HepG2 (cell line): ENCODE results near the gene CORO1C. TPM values are rescaled to one million over a fixed set of nuclear protein-coding genes. Genes with fewer than 3 reads are reported as not detected.

Source experiments
- BORCS8-MEF2B ChIP-seq: sonication (generic); formaldehyde crosslinking; IDR thresholded peaks from 2 replicates; pipeline ENCODE4 v1.8.0; 2022; ENCODE audit warnings: mild to moderate bottlenecking, missing genetic modification reagents
- BRD4 ChIP-seq: sonication (generic); formaldehyde crosslinking; IDR thresholded peaks from 2 replicates; pipeline ENCODE4 v1.4.0; 2020; ENCODE audit warnings: missing genetic modification reagents
- CC2D1A ChIP-seq: sonication (generic); formaldehyde crosslinking; IDR thresholded peaks from 2 replicates; pipeline ENCODE4 v1.8.1; 2023; ENCODE audit warnings: mild to moderate bottlenecking, missing genetic modification reagents
- ELF3 ChIP-seq: IDR thresholded peaks from 2 replicates; pipeline ENCODE4 v1.6.1; 2016; ENCODE audit warnings: missing genetic modification reagents, missing compliant biosample characterization
- EP300 ChIP-seq, 3 experiments: sonication (generic) in 1 of 3; formaldehyde crosslinking in 1 of 3; IDR thresholded peaks; 2 replicates each; pipeline versions ENCODE4 v1.5.1 to v1.6.1; 2011 to 2020; ENCODE audit warnings: low read depth in 2 of 3, low read length in 2 of 3, borderline replicate concordance in 1 of 3, improper control_type of control experiment in 1 of 3, mild to moderate bottlenecking in 1 of 3, missing genetic modification reagents in 1 of 3, moderate library complexity in 1 of 3
- KLF12 ChIP-seq: sonication (generic); formaldehyde crosslinking; IDR thresholded peaks from 2 replicates; pipeline ENCODE4 v1.4.0; 2020; ENCODE audit warnings: missing genetic modification reagents, borderline replicate concordance
- MIXL1 ChIP-seq: IDR thresholded peaks from 2 replicates; pipeline ENCODE4 v1.6.1; 2016
- NCOA2 ChIP-seq: sonication (generic); formaldehyde crosslinking; IDR thresholded peaks from 2 replicates; pipeline ENCODE4 v1.8.0; 2022; ENCODE audit warnings: inconsistent platforms
- NR2C2 ChIP-seq: sonication (generic); formaldehyde crosslinking; IDR thresholded peaks from 2 replicates; pipeline ENCODE4 v1.4.0; 2020; ENCODE audit warnings: missing genetic modification reagents, mild to moderate bottlenecking, moderate library complexity, borderline replicate concordance
- PCBP2 ChIP-seq: fragments of 200-400 bp; formaldehyde crosslinking; optimal IDR thresholded peaks from 2 replicates; pipeline ENCODE3; 2018; ENCODE audit warnings: low read length, low read depth; ENCODE audit not compliant: poor library complexity, severe bottlenecking
- RCOR2 ChIP-seq: IDR thresholded peaks from 2 replicates; pipeline ENCODE4 v1.6.1; 2016; ENCODE audit warnings: missing biosample characterization, missing genetic modification reagents
- SALL1 ChIP-seq: sonication (generic); formaldehyde crosslinking; IDR thresholded peaks from 2 replicates; pipeline ENCODE4 v1.8.0; 2022; ENCODE audit warnings: mild to moderate bottlenecking, missing genetic modification reagents
- SIN3B ChIP-seq: fragments of 150-350 bp; IDR thresholded peaks from 2 replicates; pipeline ENCODE4 v1.6.1; 2014; ENCODE audit warnings: low read length
- TEAD2 ChIP-seq: sonication (generic); formaldehyde crosslinking; IDR thresholded peaks from 2 replicates; pipeline ENCODE4 v1.9.0; 2021; ENCODE audit warnings: missing genetic modification reagents
- THRA ChIP-seq: sonication (generic); formaldehyde crosslinking; IDR thresholded peaks from 2 replicates; pipeline ENCODE4 v1.4.0; 2020; ENCODE audit warnings: missing genetic modification reagents, borderline replicate concordance
- U2AF2 ChIP-seq: fragments of 200-400 bp; formaldehyde crosslinking; IDR thresholded peaks from 2 replicates; pipeline ENCODE4 v1.6.1; 2017; ENCODE audit warnings: low read depth, mild to moderate bottlenecking, low read length
- ZBTB43 ChIP-seq: sonication (generic); formaldehyde crosslinking; conservative IDR thresholded peaks from 2 replicates; pipeline ENCODE4 v1.4.0; 2020; ENCODE audit warnings: missing genetic modification reagents
- ZNF101 ChIP-seq: sonication (generic); formaldehyde crosslinking; IDR thresholded peaks from 2 replicates; pipeline ENCODE4 v1.4.0; 2020; ENCODE audit warnings: mild to moderate bottlenecking, low read depth, missing genetic modification reagents, borderline replicate concordance
- ZNF33B ChIP-seq: sonication (generic); formaldehyde crosslinking; IDR thresholded peaks from 2 replicates; pipeline ENCODE4 v1.5.1; 2020; ENCODE audit warnings: mild to moderate bottlenecking, missing genetic modification reagents
- ZNF598 ChIP-seq: sonication (generic); formaldehyde crosslinking; IDR thresholded peaks from 2 replicates; pipeline ENCODE4 v1.5.1; 2020; ENCODE audit warnings: mild to moderate bottlenecking, missing genetic modification reagents, borderline replicate concordance
- ZNF775 ChIP-seq: sonication (generic); formaldehyde crosslinking; IDR thresholded peaks from 2 replicates; pipeline ENCODE4 v1.4.0; 2020; ENCODE audit warnings: missing genetic modification reagents, mild to moderate bottlenecking, moderate library complexity, borderline replicate concordance
- ZNF788 ChIP-seq: sonication (generic); formaldehyde crosslinking; IDR thresholded peaks from 2 replicates; pipeline ENCODE4 v1.5.0; 2020; ENCODE audit warnings: mild to moderate bottlenecking, missing genetic modification reagents, borderline replicate concordance
- polyA plus RNA-seq, 8 experiments: library from polyadenylated mRNA; depleted of rRNA in 3 of 8; stranded (reverse) in 7 of 8; unstranded in 1 of 8; fragments of >200 nt; fragmentation: Illumina TruSeq in 4 of 8; extraction: Trizol in 4 of 8; gene quantifications; 2 replicates each; pipeline versions ENCODE4 v1.2.1 to v1.2.3, GENCODE V29; 2011 to 2016; ENCODE audit warnings: low read depth in 4 of 8, missing spikeins in 1 of 8, mixed read lengths in 1 of 8; ENCODE audit not compliant: insufficient read depth in 1 of 8
- total RNA-seq, 5 experiments: library from RNA; depleted of rRNA; stranded (reverse); fragments of >200 nt; fragmentation: Illumina TruSeq; extraction: Trizol; gene quantifications; 2 replicates each; pipeline ENCODE4 v1.2.3, GENCODE V29; 2016; ENCODE audit warnings: low read depth in 1 of 5
- TF ChIP-seq, protein P1 (sequence below): sonication (generic); formaldehyde crosslinking; conservative IDR thresholded peaks from 2 replicates; pipeline ENCODE4 v1.8.0; 2022; ENCODE audit warnings: mild to moderate bottlenecking, moderate library complexity, missing genetic modification reagents
- TF ChIP-seq, protein P2 (sequence below): sonication (generic); formaldehyde crosslinking; IDR thresholded peaks from 2 replicates; pipeline ENCODE4 v1.8.0; 2022; ENCODE audit warnings: mild to moderate bottlenecking, missing genetic modification reagents, moderate library complexity

Gene CORO1C
- total and polyA plus RNA-seq, 2 of the 13 experiments (the other 11 are each of a cell fraction or from before 2014, with no cell fraction given) = 73.7 to 131 TPM

DNA sequence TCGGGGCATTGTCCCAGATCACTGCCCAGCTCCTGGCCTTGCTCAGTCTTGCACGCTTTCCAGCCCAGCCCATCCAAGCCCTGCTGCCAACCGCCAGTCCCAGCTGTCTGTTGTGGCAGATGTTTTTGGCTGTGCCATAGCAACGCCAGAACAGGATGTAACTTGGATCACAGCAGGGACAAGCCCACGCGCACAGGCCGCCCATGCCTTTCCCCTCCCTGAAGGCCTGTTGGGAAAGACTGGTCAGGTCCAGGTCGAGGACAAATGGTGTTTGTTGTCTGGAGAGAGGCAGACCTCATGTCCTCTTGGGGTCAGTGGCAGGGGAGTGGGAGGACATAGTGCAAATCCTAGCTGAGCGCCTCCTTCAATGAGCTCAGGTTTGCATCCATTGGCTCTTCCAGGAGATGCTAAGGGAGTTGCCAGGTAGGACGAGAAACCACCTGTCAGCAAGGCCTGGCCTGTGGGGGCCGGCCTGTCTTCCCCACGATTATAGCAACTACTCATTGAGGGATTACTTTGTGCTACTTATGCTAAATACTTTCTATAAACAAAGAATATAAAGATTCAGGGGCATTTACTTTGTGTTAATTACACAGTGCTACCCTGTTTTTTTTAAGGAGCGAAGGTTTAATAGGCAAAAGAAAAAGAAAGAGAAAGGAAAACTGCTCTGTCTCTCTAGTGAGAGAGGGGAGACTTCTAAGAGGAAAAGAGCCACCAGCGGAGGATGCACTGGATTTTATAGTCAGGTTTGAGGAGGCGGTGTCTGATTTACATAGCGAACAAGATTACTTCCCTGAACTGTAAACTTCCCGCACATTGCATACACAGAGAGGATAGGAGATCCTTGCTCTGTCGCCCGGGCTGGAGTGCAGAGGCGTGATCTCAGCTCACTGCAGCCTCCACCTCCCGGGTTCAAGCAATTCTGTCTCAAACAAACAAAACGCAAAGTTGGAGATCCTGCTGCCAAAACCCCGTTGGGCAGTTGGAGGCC, 42.8 kb upstream of the CORO1C start (continued):
- TF ChIP-seq EP300 (IDR thresholded peaks at IDR 0.05; ENCODE audit: low read depth in 2 of 2, low read length in 2 of 2) = peak; percentile 72 to 89; a peak in 3 of 4 replicates
- TF ChIP-seq EP300 (CRISPR knock-in tag; IDR thresholded peaks at IDR 0.05; ENCODE audit: borderline replicate concordance) = peak; percentile 81
- no peak for TF ChIP-seq CC2D1A (CRISPR knock-in tag)
- no peak for TF ChIP-seq KLF12 (CRISPR knock-in tag)
- no peak for TF ChIP-seq ZNF101 (CRISPR knock-in tag)
- TF ChIP-seq RCOR2 (CRISPR knock-in tag) = peak; percentile 68; the same call in 1 of the 2 replicates
- TF ChIP-seq ZNF598 (CRISPR knock-in tag) = no peak
- TF ChIP-seq TEAD2 (CRISPR knock-in tag) = no peak
- TF ChIP-seq, protein P1, sequence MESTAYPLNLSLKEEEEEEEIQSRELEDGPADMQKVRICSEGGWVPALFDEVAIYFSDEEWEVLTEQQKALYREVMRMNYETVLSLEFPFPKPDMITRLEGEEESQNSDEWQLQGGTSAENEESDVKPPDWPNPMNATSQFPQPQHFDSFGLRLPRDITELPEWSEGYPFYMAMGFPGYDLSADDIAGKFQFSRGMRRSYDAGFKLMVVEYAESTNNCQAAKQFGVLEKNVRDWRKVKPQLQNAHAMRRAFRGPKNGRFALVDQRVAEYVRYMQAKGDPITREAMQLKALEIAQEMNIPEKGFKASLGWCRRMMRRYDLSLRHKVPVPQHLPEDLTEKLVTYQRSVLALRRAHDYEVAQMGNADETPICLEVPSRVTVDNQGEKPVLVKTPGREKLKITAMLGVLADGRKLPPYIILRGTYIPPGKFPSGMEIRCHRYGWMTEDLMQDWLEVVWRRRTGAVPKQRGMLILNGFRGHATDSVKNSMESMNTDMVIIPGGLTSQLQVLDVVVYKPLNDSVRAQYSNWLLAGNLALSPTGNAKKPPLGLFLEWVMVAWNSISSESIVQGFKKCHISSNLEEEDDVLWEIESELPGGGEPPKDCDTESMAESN = peak; percentile 68; the same call in 1 of the 2 replicates
- TF ChIP-seq SALL1 = peak; percentile 93
- no peak for TF ChIP-seq PCBP2
- TF ChIP-seq NR2C2 (CRISPR knock-in tag) = peak; percentile 62
- 0 out of 2 replicates have a peak, but pooled peaks have one; percentile 35 for TF ChIP-seq U2AF2
- TF ChIP-seq SIN3B = no peak
- peak; percentile 73 for TF ChIP-seq ELF3 (CRISPR knock-in tag)
- peak; percentile 93 for TF ChIP-seq THRA (CRISPR knock-in tag)
- TF ChIP-seq ZNF788 (CRISPR knock-in tag) = peak; percentile 49; the same call in 1 of the 2 replicates
- TF ChIP-seq, protein P2, sequence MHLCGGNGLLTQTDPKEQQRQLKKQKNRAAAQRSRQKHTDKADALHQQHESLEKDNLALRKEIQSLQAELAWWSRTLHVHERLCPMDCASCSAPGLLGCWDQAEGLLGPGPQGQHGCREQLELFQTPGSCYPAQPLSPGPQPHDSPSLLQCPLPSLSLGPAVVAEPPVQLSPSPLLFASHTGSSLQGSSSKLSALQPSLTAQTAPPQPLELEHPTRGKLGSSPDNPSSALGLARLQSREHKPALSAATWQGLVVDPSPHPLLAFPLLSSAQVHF (CRISPR knock-in tag) = no peak
- TF ChIP-seq ZNF33B (CRISPR knock-in tag) = no peak
- TF ChIP-seq ZNF775 = no peak
- TF ChIP-seq BRD4 (CRISPR knock-in tag) = peak; percentile 34; the same call in 1 of the 2 replicates
- peak; percentile 64; the same call in 1 of the 2 replicates for TF ChIP-seq MIXL1 (CRISPR knock-in tag)
- TF ChIP-seq ZBTB43 (CRISPR knock-in tag) = peak; percentile 58; the same call in 1 of the 2 replicates
- peak; percentile 50; the same call in 1 of the 2 replicates for TF ChIP-seq BORCS8-MEF2B
- TF ChIP-seq NCOA2 (CRISPR knock-in tag) = peak; percentile 83
